PC-9 (cell line): ENCODE data around the gene CELF1. TPM values are rescaled to one million over a fixed set of nuclear protein-coding genes. Genes with fewer than 3 reads are reported as not detected.

Experiments used
- BruUV-seq: library from RNA; stranded (reverse); fragments of 400-500 nt; replicated peaks from 2 replicates; lab custom pipeline; 2021; lab: Mats Ljungman, UMichigan
- CTCF ChIA-PET: fragments of 300-600 bp; sonication (Branson Sonifier 250); formaldehyde crosslinking; loops from one replicate; lab custom pipeline; 2022; ENCODE audit warnings: antibody characterized with exemption; lab: Charles Lee
- POLR2A ChIA-PET: fragments of 300-600 bp; sonication (Branson Sonifier 250); formaldehyde crosslinking; loops from one replicate; lab custom pipeline; 2022; ENCODE audit warnings: antibody characterized with exemption; ENCODE audit not compliant: unreplicated experiment; lab: Charles Lee
- DNase-seq, 2 experiments: peaks; one replicate each; pipeline versions ENCODE4 v3.0.0 to v3.0.0-alpha.2; 2015 to 2022; ENCODE audit warnings: mixed read lengths in 1 of 2
- H2AFZ ChIP-seq: fragments of 200-600 bp; sonication (generic); 2 replicates; pipeline ENCODE4 v1.8.1; 2017; ENCODE audit warnings: antibody characterized with exemption
- H3F3A ChIP-seq: fragments of 200-600 bp; sonication (generic); 2 replicates; pipeline ENCODE4 v1.8.1; 2017; ENCODE audit warnings: antibody characterized with exemption, mild to moderate bottlenecking, low read depth; ENCODE audit not compliant: insufficient read depth
- H3K27ac ChIP-seq: fragments of 200-600 bp; sonication (generic); 2 replicates; pipeline ENCODE4 v1.6.1; 2016; ENCODE audit warnings: mixed run types
- H3K27me3 ChIP-seq: fragments of 200-600 bp; sonication (generic); 2 replicates; pipeline ENCODE4 v1.6.1; 2016; ENCODE audit warnings: low read depth, mixed run types; ENCODE audit not compliant: insufficient read depth
- H3K36me3 ChIP-seq: fragments of 200-600 bp; sonication (generic); 2 replicates; pipeline ENCODE4 v1.6.1; 2016; ENCODE audit warnings: low read depth, mixed run types
- H3K4me1 ChIP-seq: fragments of 200-600 bp; sonication (generic); replicated peaks from 2 replicates; pipeline ENCODE4 v1.6.1; 2016; ENCODE audit warnings: mixed run types; ENCODE audit not compliant: insufficient read depth
- H3K4me2 ChIP-seq: fragments of 200-600 bp; sonication (generic); 2 replicates; pipeline ENCODE4 v1.6.1; 2017; ENCODE audit warnings: mixed run types
- H3K4me3 ChIP-seq: fragments of 200-600 bp; sonication (generic); 2 replicates; pipeline ENCODE4 v1.6.1; 2016; ENCODE audit warnings: mixed run types
- H3K79me2 ChIP-seq: fragments of 200-600 bp; sonication (generic); 2 replicates; pipeline ENCODE4 v1.6.1; 2017; ENCODE audit warnings: low read depth, mixed run types
- H3K9me2 ChIP-seq: fragments of 200-600 bp; sonication (generic); 2 replicates; pipeline ENCODE4 v1.8.1; 2017; ENCODE audit warnings: mild to moderate bottlenecking; ENCODE audit not compliant: insufficient read depth
- H3K9me3 ChIP-seq: fragments of 200-600 bp; sonication (generic); 2 replicates; pipeline ENCODE4 v1.8.1; 2016; ENCODE audit warnings: low read depth; ENCODE audit not compliant: insufficient read depth
- H4K20me1 ChIP-seq: fragments of 200-600 bp; sonication (generic); 2 replicates; pipeline ENCODE4 v1.8.1; 2017; ENCODE audit not compliant: insufficient read depth
- EZH2 ChIP-seq: fragments of 200-600 bp; sonication (generic); IDR thresholded peaks from 2 replicates; pipeline ENCODE4 v1.8.0; 2017; ENCODE audit warnings: antibody characterized with exemption, low read depth
- intact Hi-C: fragments of 100-400 bp; cut with micrococcal nuclease; formaldehyde crosslinking; loops from one replicate; pipeline ENCODE4 v1.10.0; 2022; ENCODE audit not compliant: unreplicated experiment
- total RNA-seq: library from RNA; stranded (reverse); gene quantifications from 2 replicates; pipeline ENCODE4 v1.2.3, GENCODE V29; 2021
- TF ChIP-seq, protein P1 (sequence below): fragments of 200-600 bp; sonication (generic); conservative IDR thresholded peaks from 2 replicates; pipeline ENCODE4 v1.6.1; 2017; ENCODE audit warnings: mixed run types, antibody characterized with exemption, mild to moderate bottlenecking, moderate library complexity

CELF1 gene
- total RNA-seq, 1 experiment from 2014 or later = 165 TPM

GRCh38 chr11:47587723-47588326, 34.9 kb upstream of the CELF1 start:
- Histone ChIP-seq H3K27me3 (peaks cover 2% of the 10 kb centered on the region; the same call in 1 of the 2 replicates), H3K9me2 (no peaks in the 10 kb centered on the region), H3K79me2 (no peaks in the 10 kb centered on the region), H3K9me3 (no peaks in the 10 kb centered on the region), H3F3A (peaks cover 7% of the 10 kb centered on the region; the same call in 1 of the 2 replicates), H3K4me2 (no peak overlapping the region), H3K36me3 (no peaks in the 10 kb centered on the region), H4K20me1 (no peaks in the 10 kb centered on the region), H2AFZ (no peak overlapping the region), H3K4me3 (no peak overlapping the region), H3K27ac (no peak overlapping the region), H3K4me1 (no peaks in the 10 kb centered on the region)
- no peak for TF ChIP-seq EZH2
- TF ChIP-seq, protein P1, sequence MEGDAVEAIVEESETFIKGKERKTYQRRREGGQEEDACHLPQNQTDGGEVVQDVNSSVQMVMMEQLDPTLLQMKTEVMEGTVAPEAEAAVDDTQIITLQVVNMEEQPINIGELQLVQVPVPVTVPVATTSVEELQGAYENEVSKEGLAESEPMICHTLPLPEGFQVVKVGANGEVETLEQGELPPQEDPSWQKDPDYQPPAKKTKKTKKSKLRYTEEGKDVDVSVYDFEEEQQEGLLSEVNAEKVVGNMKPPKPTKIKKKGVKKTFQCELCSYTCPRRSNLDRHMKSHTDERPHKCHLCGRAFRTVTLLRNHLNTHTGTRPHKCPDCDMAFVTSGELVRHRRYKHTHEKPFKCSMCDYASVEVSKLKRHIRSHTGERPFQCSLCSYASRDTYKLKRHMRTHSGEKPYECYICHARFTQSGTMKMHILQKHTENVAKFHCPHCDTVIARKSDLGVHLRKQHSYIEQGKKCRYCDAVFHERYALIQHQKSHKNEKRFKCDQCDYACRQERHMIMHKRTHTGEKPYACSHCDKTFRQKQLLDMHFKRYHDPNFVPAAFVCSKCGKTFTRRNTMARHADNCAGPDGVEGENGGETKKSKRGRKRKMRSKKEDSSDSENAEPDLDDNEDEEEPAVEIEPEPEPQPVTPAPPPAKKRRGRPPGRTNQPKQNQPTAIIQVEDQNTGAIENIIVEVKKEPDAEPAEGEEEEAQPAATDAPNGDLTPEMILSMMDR = no peak
- DNase-seq = no peak
- BruUV-seq = no TSS peak
- CTCF ChIA-PET = no interaction called here
- POLR2A ChIA-PET = interaction anchor here (0.6 kb wide), 1 partner anchor 48 kb away, joined by 4 read pairs; no protein-coding TSS in a partner anchor
- intact Hi-C loops = no loop called here

DNA sequence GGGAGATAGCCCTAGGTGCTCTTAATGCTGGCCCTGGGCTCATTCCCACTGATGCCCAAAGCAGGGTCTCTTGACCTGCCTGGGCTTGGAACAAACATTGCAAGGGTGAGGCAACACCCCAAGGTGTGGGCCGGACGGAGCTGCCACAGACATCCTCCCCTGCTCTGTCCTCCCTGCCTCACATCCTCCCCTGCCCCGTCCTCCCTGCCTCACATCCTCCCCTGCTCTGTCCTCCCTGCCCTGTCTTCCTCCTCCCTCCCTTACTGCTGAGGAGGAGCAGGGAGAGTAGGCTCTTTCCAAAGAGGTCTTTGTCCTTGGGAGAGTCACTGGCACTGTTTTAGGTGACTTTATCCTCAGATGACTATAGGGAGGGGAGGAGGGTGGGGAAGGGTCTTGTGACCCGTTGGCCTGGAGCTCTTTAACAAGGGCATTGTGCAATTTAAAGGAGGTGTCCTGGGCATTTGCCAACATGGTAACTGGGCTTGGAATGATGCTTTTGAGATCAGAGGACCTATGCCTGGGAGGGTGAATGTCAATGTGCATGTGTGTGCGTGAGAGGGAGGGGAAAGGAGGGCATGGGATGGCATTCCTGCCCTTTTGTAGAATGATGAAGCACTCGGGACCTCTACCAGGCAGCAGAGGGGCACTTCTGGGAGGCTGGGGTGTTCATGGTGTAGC, 34.2 kb upstream of the CELF1 start:
- H4K20me1 ChIP-seq = no peaks in the 10 kb centered on the region
- H3K79me2 ChIP-seq = no peaks in the 10 kb centered on the region
- H3K9me2 ChIP-seq = no peaks in the 10 kb centered on the region
- no peak overlapping the region for H2AFZ ChIP-seq
- BruUV-seq = no TSS peak
- no peak overlapping the region for H3K4me2 ChIP-seq
- TF ChIP-seq, protein P1 = no peak
- TF ChIP-seq EZH2 = no peak
- 0 out of 2 replicates have a peak, but pooled peaks cover 4% of the 10 kb centered on the region for H3K36me3 ChIP-seq
- ChIA-PET CTCF (no interaction called here), POLR2A (interaction anchor here (0.6 kb wide), 1 partner anchor 48 kb away, joined by 4 read pairs; no protein-coding TSS in a partner anchor)
- intact Hi-C loops = no loop called here
- no peak overlapping the region for H3K4me3 ChIP-seq
- no peaks in the 10 kb centered on the region for H3K27me3 ChIP-seq
- no peaks in the 10 kb centered on the region for H3K9me3 ChIP-seq
- no peak for DNase-seq
- no peaks in the 10 kb centered on the region for H3K4me1 ChIP-seq
- peaks cover 3% of the 10 kb centered on the region; the same call in 1 of the 2 replicates for H3F3A ChIP-seq
- no peak overlapping the region for H3K27ac ChIP-seq

DNA sequence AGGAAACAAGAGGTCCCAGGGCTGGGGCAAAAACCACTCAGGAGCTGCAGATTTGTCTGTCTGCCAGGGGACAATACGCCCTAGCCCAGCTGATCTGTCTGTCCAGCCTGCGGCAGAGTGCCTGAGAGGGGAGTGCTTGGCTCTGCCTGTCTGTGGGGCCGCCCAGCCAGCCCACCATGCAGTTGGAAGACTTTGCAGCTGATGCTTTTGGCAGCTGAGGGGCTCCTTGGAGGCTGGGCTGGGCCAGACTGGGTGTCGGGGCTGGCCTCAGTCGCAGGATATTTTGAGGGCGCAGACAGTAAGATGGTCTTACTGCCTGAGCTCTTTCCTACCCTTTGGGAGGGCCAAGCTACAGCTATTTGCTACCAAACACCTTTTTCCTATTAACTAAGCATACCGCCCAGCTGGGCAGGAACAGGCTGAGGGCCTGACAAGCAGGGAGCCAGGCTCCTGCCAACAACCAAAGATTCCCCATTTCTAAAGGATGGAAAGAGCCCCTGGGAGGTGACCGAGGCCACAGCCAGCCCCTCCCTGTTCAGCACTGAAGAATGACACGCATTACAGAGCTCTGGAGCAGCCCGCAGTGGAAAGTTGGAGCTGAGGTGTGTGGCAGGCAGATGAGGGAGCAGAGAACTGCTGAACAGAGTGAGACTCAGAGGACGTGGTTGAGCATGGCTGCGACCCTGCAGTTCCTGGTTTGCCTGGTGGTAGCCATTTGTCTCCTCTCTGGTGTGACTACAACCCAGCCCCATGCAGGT, 33.3 kb upstream of the CELF1 start, which contains the start of gene FAM180B:
TSS of gene FAM180B (plus strand) at position 581 of the 758 bp plus-strand sequence. CDS start at position 672, 91 bp downstream.
- H4K20me1 ChIP-seq = no peaks in the 10 kb centered on the region

More for the DNA sequence above, 33.3 kb upstream of the CELF1 start, which contains the start of gene FAM180B:
- no peaks in the 10 kb centered on the region; the same call in 1 of the 2 replicates for H3F3A ChIP-seq
- H3K36me3 ChIP-seq = 0 out of 2 replicates have a peak, but pooled peaks cover 8% of the 10 kb centered on the region
- H3K79me2 ChIP-seq = no peaks in the 10 kb centered on the region
- no peaks in the 10 kb centered on the region for H3K9me3 ChIP-seq
- no peak within 1 kb of the TSS for H2AFZ ChIP-seq
- H3K27me3 ChIP-seq = no peaks in the 10 kb centered on the region
- DNase-seq = no peak
- ChIA-PET POLR2A (no interaction called here), CTCF (no interaction called here)
- H3K4me1 ChIP-seq = no peaks in the 10 kb centered on the region
- H3K4me3 ChIP-seq = no peak within 1 kb of the TSS
- BruUV-seq = no TSS peak
- no peak within 1 kb of the TSS for H3K27ac ChIP-seq
- H3K4me2 ChIP-seq = no peak within 1 kb of the TSS
- TF ChIP-seq, protein P1 = no peak
- no peaks in the 10 kb centered on the region for H3K9me2 ChIP-seq
- intact Hi-C loops = no loop called here
